A549 (cell line): ENCODE results near the gene BUB1B.

Source experiments
- CTCF ChIP-seq: fragments of >200 bp; sonication (Bioruptor Twin); formaldehyde crosslinking; IDR thresholded peaks from 3 replicates; pipeline ENCODE4 v1.5.1; 2016
- ELK1 ChIP-seq: fragments of 150-350 bp; IDR thresholded peaks from 2 replicates; pipeline ENCODE4 v1.6.1; 2014; ENCODE audit warnings: low read depth, mild to moderate bottlenecking, low read length
- EP300 ChIP-seq, 2 experiments: fragments of >200 bp; sonication (Bioruptor Twin); formaldehyde crosslinking; IDR thresholded peaks; 2 replicates in 1 of 2; 3 replicates in 1 of 2; pipeline ENCODE4 v1.6.1; 2016 to 2017
- MAX ChIP-seq: IDR thresholded peaks from 2 replicates; pipeline ENCODE4 v1.6.1; 2012
- MAZ ChIP-seq: fragments of 150-350 bp; IDR thresholded peaks from 2 replicates; pipeline ENCODE4 v1.6.1; 2014; ENCODE audit warnings: antibody characterized with exemption, low read depth, low read length, borderline replicate concordance
- NPAS2 ChIP-seq: fragments of 250-450 bp; sonication (Bioruptor Pico); IDR thresholded peaks from 2 replicates; pipeline ENCODE4 v1.8.0; 2022; ENCODE audit warnings: mild to moderate bottlenecking, moderate library complexity, borderline replicate concordance
- POLR2A ChIP-seq: IDR thresholded peaks from 2 replicates; pipeline ENCODE4 v1.6.1; 2012; ENCODE audit warnings: mild to moderate bottlenecking, low read length
- POLR2AphosphoS2 ChIP-seq: conservative IDR thresholded peaks from 2 replicates; pipeline ENCODE4 v1.6.1; 2012; ENCODE audit warnings: low read length, improper control_type of control experiment, inconsistent platforms
- RAD21 ChIP-seq, 2 experiments: fragments of >200 bp in 1 of 2; sonication (Bioruptor Twin) in 1 of 2; formaldehyde crosslinking in 1 of 2; IDR thresholded peaks in 1 of 2; conservative IDR thresholded peaks in 1 of 2; 2 replicates in 1 of 2; 3 replicates in 1 of 2; pipeline ENCODE4 v1.6.1; 2012 to 2018; ENCODE audit warnings: inconsistent platforms in 1 of 2
- USF2 ChIP-seq: fragments of 450-650 bp; IDR thresholded peaks from 2 replicates; pipeline ENCODE4 v1.6.1; 2014; ENCODE audit warnings: antibody characterized with exemption
- ZNF302 ChIP-seq: fragments of 250-450 bp; sonication (Bioruptor Pico); IDR thresholded peaks from 2 replicates; pipeline ENCODE4 v1.9.0; 2021; ENCODE audit warnings: inconsistent platforms, mild to moderate bottlenecking, moderate library complexity

GRCh38 chr15:40150163-40150925 is 10.5 kb upstream of the BUB1B start:
- TF ChIP-seq POLR2A (no peak), CTCF (no peak), ZNF302 (CRISPR knock-in tag) (no peak), NPAS2 (CRISPR knock-in tag) (no peak), RAD21 (conservative IDR thresholded peaks at IDR 0.05 in 1 of 2, IDR thresholded peaks at IDR 0.05 in 1 of 2) (no peak), MAZ (no peak), MAX (no peak), POLR2AphosphoS2 (no peak), ELK1 (no peak), EP300 (IDR thresholded peaks at IDR 0.05) (no peak), USF2 (no peak)
